ENCODE results near the gene PMPCA. TPM values are rescaled to one million over a fixed set of nuclear protein-coding genes. Genes with fewer than 3 reads are reported as not detected.

The PMPCA gene
- total and polyA plus RNA-seq, 8 donors, result 25.8 to 121 (median 51.3) TPM

DNA sequence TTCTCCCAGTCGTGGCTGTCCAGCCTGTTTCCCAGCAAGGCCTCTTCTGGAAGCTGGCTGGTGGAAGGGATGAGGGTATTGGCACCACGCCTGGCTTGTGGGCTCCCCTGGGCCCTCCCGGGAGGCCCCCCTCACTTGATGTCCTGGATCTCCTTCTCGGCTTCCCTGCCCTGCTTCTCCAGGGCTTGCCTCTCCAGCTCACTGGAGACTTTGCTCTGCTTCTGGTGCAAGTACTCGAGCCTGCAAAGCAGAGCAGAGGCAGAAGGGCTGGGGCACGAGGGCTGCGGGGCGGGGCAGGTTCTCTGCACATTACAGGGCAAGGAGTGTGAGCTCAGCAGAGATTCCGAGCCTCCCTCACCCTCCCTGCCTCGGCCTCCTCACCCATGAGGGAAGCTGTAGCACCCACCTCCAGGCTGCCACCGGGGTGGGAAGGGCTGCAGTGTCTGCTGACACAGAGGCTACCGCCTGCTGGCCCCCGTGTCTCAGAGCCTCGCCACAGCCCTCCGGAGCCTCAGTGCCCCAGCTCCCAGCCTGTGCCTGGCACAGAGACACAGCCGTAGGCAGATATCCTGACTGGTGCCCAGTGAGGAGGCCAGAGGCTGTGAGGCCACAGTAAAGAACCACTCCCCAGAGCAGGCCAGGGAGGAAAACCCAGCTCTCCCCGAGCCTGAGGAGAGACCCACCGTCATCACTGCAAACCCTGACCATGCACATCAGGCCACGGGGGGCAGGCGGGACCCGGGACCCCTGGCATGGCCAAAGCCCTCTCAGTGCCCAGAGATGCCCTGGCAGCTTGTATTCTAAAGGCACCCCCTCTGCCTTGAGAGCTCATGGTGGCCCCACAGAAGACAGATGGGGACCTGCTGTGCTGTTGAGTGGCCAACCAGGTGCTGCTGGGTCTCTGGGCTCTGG is 17.7 kb upstream of the PMPCA start:
- no peak for DNase-seq
- WGBS, 5 donors, result 88 to 91% (median 90%) methylated on average over 21 of the region's 21 CpGs
- Histone ChIP-seq H3K27ac (no peak overlapping the region), H3K27me3 (no peaks in the 10 kb centered on the region), H3K4me1 (peaks cover 0 to 3% (median under 1%) of the 10 kb centered on the region in 4 donors), H3K4me3 (no peak overlapping the region), H3K9me3 (no peaks in the 10 kb centered on the region), H3K36me3 (peaks cover 67 to 99% (median 98%) of the 10 kb centered on the region in 4 donors)
- intact Hi-C loops (cut with DNase I; ENCODE audit: low total_unique reads), result no loop called here
- TF ChIP-seq POLR2AphosphoS5 (IDR thresholded peaks at IDR 0.05) (no peak), POLR2A (IDR thresholded peaks at IDR 0.05) (no peak), EP300 (IDR thresholded peaks at IDR 0.05) (no peak), CTCF (IDR thresholded peaks at IDR 0.05) (no peak)

- TF ChIP-seq CTCF (IDR thresholded peaks at IDR 0.05) (no peak), POLR2A (IDR thresholded peaks at IDR 0.05) (no peak), POLR2AphosphoS5 (IDR thresholded peaks at IDR 0.05) (no peak), EP300 (IDR thresholded peaks at IDR 0.05) (no peak)
- H3K4me3 ChIP-seq, result no peak overlapping the region
- intact Hi-C loops (cut with DNase I; ENCODE audit: low total_unique reads), result no loop called here
- DNase-seq, result no peak
- peaks cover 0 to 10% (median 6%) of the 10 kb centered on the region in 4 donors for H3K4me1 ChIP-seq
- no peak overlapping the region for H3K27ac ChIP-seq
- H3K27me3 ChIP-seq, result no peaks in the 10 kb centered on the region
- peaks cover 61 to 99% (median 94%) of the 10 kb centered on the region in 4 donors for H3K36me3 ChIP-seq
- H3K9me3 ChIP-seq, result no peaks in the 10 kb centered on the region
- 74 to 91% (median 80%) methylated on average over 8 to 17 of the region's 17 CpGs for WGBS, 5 donors
Observed at GRCh38 chr9:136393531-136393930, 16.9 kb upstream of the PMPCA start.

- WGBS, 5 donors, result 89 to 96% (median 94%) methylated on average over 18 to 21 of the region's 21 CpGs
- Histone ChIP-seq H3K36me3 (peaks cover 55 to 92% (median 84%) of the 10 kb centered on the region in 4 donors), H3K27ac (no peak overlapping the region), H3K27me3 (no peaks in the 10 kb centered on the region), H3K9me3 (no peaks in the 10 kb centered on the region), H3K4me1 (peaks cover 7 to 20% (median 15%) of the 10 kb centered on the region in 4 donors), H3K4me3 (no peak overlapping the region)
- intact Hi-C loops (cut with DNase I; ENCODE audit: low total_unique reads), result no loop called here
- no peak for DNase-seq
- TF ChIP-seq POLR2A (IDR thresholded peaks at IDR 0.05) (no peak), EP300 (IDR thresholded peaks at IDR 0.05) (no peak), POLR2AphosphoS5 (IDR thresholded peaks at IDR 0.05) (no peak), CTCF (IDR thresholded peaks at IDR 0.05) (no peak)
Observed at GRCh38 chr9:136394312-136395019, 16.0 kb upstream of the PMPCA start.

DNA sequence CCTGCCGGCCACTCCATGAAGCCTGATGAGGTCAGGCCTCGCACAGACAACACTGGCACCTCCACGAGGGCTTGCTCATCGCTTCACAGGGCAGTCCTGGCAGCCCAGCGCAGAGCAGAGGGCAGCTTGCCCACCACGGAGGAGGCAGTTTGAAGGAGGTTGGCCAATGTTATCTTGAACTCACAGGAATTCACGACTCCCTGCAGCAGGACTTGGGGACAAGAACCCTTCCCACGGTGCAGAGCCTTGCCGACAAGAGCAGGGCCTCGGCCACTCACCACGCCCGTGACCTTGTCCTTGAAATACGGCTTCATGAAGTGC is 15.5 kb upstream of the PMPCA start:
- intact Hi-C loops (cut with DNase I; ENCODE audit: low total_unique reads), result no loop called here
- H3K4me3 ChIP-seq, result no peak overlapping the region
- H3K36me3 ChIP-seq, result peaks cover 53 to 86% (median 79%) of the 10 kb centered on the region in 4 donors
- 89 to 97% (median 92%) methylated on average over 13 of the region's 13 CpGs for WGBS, 5 donors
- H3K9me3 ChIP-seq, result no peaks in the 10 kb centered on the region
- no peak for TF ChIP-seq EP300 (IDR thresholded peaks at IDR 0.05)
- TF ChIP-seq POLR2A (IDR thresholded peaks at IDR 0.05), result no peak
- no peak for TF ChIP-seq CTCF (IDR thresholded peaks at IDR 0.05)
- TF ChIP-seq POLR2AphosphoS5 (IDR thresholded peaks at IDR 0.05), result no peak
- H3K27ac ChIP-seq, result no peak overlapping the region
- H3K4me1 ChIP-seq, result peaks cover 8 to 21% (median 18%) of the 10 kb centered on the region in 4 donors
- DNase-seq, result no peak
- H3K27me3 ChIP-seq, result no peaks in the 10 kb centered on the region
